DMS114 treated with DMSO at 0.1 percent for 48 hours (cell line): Measurements from ENCODE around the gene BIRC7.
A peak's percentile ranks its signal among the peaks of the same experiment; 100 is the strongest.

ENCODE experiments used
- DNase-seq: peaks from one replicate; lab custom pipeline; 2025; ENCODE audit not compliant: unreplicated experiment; lab: John Stamatoyannopoulos, UW

Gene BIRC7

DNA sequence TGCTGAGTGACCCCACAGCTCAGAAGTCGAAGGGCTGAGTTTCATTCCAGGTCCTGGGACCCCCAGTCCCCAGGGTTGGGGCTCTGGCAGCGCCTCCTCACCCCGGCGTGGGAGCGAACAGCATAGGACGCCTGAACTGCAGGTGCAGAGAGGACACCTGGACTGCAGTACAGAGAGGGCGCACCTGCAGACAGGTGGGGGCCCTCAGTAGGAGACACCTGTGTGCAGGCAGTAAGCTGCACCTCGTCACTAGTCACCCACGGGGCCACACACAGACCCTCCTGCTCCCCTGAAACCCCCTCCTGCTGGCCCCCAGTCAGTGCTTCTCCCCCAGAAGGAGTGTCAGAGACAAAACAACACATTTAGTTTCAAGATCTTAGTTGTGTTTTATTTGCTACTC, 27.1 kb downstream of the BIRC7 start:
- DNase-seq, result no peak

GRCh38 chr20:63264000-63264399, 28.3 kb downstream of the BIRC7 start:
- DNase-seq, result no peak

GRCh38 chr20:63264519-63264918, 28.8 kb downstream of the BIRC7 start:
- DNase-seq, result no peak

GRCh38 chr20:63265891-63266515, 30.3 kb downstream of the BIRC7 start:
- no peak for DNase-seq

DNA sequence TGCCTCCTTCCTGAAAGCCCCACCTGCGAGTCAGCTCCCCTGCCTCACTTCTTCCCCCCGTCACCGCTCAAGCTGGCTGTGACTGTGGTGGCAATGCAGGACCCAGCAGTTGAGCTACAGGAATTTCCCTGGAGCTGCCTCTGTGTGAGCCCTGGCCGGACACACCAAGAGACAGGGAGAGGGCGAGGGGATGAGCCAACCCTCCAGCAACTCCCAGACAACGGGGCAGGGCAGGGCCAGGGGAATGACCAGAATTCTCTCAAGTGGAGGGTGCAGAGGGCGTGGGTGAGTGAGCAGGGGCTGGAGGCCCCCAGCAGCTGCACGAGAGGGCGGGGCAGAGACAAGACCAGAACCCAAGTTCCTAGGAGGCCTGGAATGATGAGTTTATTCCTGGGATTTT, 32.0 kb downstream of the BIRC7 start:
- no peak for DNase-seq

GRCh38 chr20:63268256-63268655, 32.6 kb downstream of the BIRC7 start:
- DNase-seq, result no peak

DNA sequence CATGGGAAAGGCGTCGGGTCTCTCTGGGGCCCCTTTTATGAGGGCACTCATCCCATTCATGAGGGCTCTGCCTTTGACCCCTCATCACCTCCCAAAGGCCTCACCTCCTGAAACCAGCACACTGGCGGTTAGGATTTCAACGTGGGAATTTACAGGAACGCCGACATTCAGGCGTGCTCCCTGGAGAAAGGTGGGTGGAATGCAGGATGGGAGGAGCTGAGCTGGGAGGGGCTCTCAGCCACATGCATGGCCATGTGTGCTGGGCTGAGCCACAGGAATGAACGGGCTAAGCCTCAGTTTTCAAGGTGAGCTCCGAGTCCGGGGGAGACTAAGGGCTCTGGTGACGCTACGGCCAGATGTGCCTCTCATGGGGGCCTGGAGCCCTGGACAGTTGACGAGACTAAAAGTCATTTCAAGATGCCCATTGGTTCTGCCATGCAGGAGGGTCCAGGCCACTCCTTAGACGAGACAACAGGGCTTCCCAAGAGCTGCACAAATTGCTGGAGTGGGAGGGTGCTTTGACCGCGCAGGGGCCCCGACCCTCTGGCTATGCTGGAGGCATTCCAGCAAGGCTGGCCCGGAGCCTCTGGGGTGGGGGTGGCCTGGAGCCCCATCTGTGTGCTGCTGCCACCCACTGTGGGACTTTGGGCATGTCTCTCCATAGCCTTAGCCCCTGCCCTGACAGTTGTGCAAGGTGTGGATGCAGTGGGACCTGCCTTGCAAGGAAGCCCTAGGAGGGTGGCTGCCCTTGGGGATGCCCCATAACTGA, 33.1 kb downstream of the BIRC7 start:
- DNase-seq, result no peak

GRCh38 chr20:63269724-63270123, 34.0 kb downstream of the BIRC7 start:
- no peak for DNase-seq

- DNase-seq, result no peak
Observed at GRCh38 chr20:63270606-63271325, 35.1 kb downstream of the BIRC7 start.

GRCh38 chr20:63272105-63273058, 36.7 kb downstream of the BIRC7 start, which contains the start of gene ARFGAP1:
TSS of gene ARFGAP1 (plus strand) at chr20:63272813. CDS start at chr20:63275581, 2,768 bp downstream.
- peak; percentile 53 for DNase-seq

DNA sequence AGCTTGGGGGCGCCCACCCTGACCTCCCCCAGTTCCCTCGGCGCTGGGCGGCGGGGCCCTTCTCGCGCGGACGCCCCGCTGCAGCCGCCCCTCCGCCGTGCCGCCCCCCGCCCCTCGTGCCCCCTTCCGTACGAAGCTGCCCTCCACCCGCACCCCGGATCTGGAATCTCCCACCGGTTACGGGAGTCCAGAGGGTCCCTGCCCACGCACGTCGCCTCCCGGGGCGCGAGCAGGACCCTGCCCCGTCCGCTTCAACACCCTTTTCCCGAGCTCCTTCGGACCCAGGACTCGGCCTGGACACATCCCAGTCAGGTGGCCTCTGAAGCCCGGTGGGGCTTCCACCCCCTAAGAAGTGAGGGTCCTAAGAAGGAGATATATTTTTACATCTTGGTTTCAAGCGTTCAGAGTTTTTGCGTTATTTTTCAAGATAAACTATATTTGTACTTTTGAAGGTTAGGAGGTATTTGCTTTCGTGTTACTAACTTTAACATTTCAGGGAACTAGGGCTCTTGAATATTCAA, 37.4 kb downstream of the BIRC7 start:
- DNase-seq, result no peak

DNA sequence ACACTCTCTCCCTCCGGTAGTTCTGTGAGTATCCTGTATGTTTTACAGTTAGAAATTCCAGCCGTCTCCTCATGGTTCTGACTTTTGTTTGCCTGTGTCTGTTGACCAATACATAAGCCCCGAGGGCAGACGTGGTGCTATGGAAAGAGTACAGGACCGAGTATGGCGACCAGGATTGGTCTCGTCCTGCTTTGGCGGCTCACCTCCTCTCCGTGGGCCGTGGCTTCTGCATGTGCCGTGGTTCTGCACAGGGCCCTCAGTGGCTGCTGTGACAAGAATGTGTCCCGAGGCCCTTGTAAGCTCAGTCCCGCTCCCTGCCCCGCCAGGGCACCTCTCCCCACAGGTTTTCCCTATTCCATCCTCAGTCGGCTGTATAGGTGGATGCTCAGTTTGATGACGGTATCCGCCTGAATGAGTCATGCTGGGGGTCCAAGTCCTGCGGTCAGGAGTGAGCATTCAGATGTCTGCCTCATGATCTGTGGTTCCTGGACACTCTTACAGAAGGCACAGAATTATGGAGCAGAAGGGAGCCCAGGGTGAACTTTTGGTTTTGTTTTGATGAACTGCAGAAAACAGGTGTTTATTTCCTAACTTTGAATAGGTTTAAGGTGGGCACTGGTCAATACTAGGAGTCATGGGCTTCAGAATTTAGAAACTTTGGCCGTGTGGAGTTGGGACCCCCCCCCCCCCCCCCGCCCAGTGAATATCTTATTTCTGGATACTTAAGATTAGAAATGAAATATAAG, 38.1 kb downstream of the BIRC7 start:
- DNase-seq, result no peak

DNA sequence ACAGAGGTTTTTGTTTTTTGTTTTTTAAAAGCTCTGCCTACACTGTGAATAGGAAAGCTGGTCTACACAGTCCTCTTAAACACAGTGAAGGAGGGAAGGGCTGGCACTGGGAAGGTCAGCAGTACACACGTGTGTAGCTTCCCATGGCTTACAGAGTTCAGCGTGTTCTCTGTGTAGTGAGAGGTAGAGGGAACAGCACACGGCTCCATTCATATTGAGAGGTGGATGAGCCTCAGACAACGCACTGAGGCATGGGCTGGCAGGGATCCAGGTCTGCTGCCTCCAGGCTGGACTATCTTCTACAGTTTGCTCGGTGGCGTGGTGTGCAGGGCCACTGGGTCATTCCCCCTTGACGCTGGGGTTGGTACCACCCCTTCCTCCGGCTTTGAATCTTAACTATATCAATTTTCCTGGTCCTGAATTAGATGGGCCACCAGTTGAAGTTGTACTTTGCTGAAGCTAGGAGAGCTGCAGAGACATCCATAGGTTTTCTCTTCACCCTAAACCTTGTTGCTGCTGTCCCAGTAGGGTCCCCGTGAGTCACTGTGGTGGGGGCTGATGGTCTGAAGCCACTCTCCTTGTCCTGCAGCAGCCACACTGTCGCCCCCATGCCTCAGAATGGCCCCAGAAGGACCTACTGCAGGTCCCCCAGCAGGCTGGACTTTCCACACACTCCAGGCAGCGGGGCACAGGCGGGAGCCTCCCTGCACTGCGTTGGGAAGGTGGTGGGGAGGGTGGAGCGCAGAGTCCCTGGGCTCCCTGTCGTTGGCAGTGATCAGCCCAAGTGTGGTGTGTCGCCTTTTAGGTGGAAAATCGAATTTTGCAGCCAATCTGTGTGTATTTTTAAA, 38.9 kb downstream of the BIRC7 start:
- no peak for DNase-seq

GRCh38 chr20:63275825-63276224, 40.1 kb downstream of the BIRC7 start:
- no peak for DNase-seq

- DNase-seq, result no peak
Observed at GRCh38 chr20:63276956-63277355, 41.3 kb downstream of the BIRC7 start.

GRCh38 chr20:63277466-63278272, 42.0 kb downstream of the BIRC7 start:
- DNase-seq, result no peak

DNA sequence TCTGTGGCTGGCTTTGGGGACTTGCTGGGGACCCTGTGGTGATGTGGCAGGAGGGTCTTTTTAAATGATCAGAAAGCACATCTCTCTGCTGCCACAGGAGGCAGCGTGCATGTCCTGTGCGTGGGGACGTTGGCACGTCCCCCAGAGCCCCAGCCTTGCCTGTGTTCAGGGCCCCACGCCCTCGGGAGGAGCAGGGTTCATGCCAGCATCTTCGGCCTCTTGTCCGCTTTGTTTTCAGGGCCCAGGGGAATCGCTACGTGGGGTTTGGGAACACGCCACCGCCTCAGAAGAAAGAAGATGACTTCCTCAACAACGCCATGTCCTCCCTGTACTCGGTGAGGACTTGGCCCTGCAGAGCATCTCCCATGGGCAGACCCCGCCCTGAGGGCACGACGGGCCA, 43.0 kb downstream of the BIRC7 start:
- DNase-seq, result no peak

GRCh38 chr20:63279931-63280330, 44.2 kb downstream of the BIRC7 start:
- no peak for DNase-seq
